Dedifferentiated amniotic fluid mesenchymal stem cell (primary cell): Measurements from ENCODE around the gene CDH13.
A peak's percentile ranks its signal among the peaks of the same experiment; 100 is the strongest.

Experiments used
- DNase-seq: peaks from one replicate; pipeline ENCODE4 v3.0.0-alpha.2; 2016; ENCODE audit errors: extremely low spot score

The CDH13 gene

GRCh38 chr16:83833921-83834320 is 1207.2 kb downstream of the CDH13 start:
- no peak for DNase-seq

GRCh38 chr16:83835586-83836566 is 1209.1 kb downstream of the CDH13 start:
- peak; percentile 65 for DNase-seq

GRCh38 chr16:83837566-83837965 is 1210.8 kb downstream of the CDH13 start:
- no peak for DNase-seq

GRCh38 chr16:83838151-83838550 is 1211.4 kb downstream of the CDH13 start:
- no peak for DNase-seq

- no peak for DNase-seq
These were observed 1212.8 kb downstream of the CDH13 start for GRCh38 chr16:83839561-83839960.

- no peak for DNase-seq
These were observed 1213.4 kb downstream of the CDH13 start for GRCh38 chr16:83840060-83840617.

GRCh38 chr16:83842291-83842690 is 1215.5 kb downstream of the CDH13 start:
- DNase-seq = no peak

- DNase-seq = no peak
These were observed 1216.2 kb downstream of the CDH13 start for GRCh38 chr16:83842756-83843507.

- no peak for DNase-seq
These were observed 1216.9 kb downstream of the CDH13 start for GRCh38 chr16:83843657-83844056.

GRCh38 chr16:83845263-83845662 is 1218.5 kb downstream of the CDH13 start:
- DNase-seq = no peak

- DNase-seq = no peak
These were observed 1220.8 kb downstream of the CDH13 start for GRCh38 chr16:83847371-83848225.

- no peak for DNase-seq
These were observed 1222.7 kb downstream of the CDH13 start for GRCh38 chr16:83849421-83849820.
